ENCODE results near the gene TRIM72. TPM values are rescaled to one million over a fixed set of nuclear protein-coding genes. Genes with fewer than 3 reads are reported as not detected.

The TRIM72 gene
- total and polyA plus RNA-seq, 2 of the 8 experiments (the other 6 are each of a cell fraction or from before 2014, with no cell fraction given), result 0.57 to 2.1 TPM

DNA sequence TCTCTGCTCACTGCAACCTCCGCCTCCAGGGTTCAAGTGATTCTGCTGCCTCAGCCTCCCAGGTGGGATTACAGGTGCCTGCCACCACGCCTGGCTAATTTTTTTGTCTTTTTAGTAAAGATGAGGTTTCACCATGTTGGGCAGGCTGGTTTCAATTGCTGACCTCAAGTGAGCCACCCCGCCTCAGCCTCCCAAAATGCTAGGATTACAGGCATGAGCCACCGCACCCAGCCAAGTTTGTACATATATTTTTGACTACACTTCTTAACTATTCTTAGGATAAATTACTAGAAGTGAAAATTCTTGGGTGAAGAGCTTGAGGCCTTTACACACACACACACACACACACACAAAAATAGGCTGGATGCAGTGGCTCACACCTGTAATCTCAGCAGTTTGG is 44.4 kb downstream of the TRIM72 start (continued):
- TF ChIP-seq NRF1 (IDR thresholded peaks at IDR 0.05; ENCODE audit: low read depth, low read length) (no peak), KDM4A (IDR thresholded peaks at IDR 0.05; ENCODE audit: low read depth, low read length, severe bottlenecking) (no peak), CREB1 (IDR thresholded peaks at IDR 0.05) (no peak), TCF12 (IDR thresholded peaks at IDR 0.05; ENCODE audit: low read depth, low read length) (no peak), SP4 (IDR thresholded peaks at IDR 0.05; ENCODE audit: low read length) (no peak), KDM5A (IDR thresholded peaks at IDR 0.05; ENCODE audit: low read length) (no peak), EZH2 (IDR thresholded peaks at IDR 0.05; ENCODE audit: low read depth, low read length, severe bottlenecking) (no peak), GTF2F1 (IDR thresholded peaks at IDR 0.05; ENCODE audit: borderline replicate concordance, low read depth, low read length) (no peak), TAF1 (IDR thresholded peaks at IDR 0.05; ENCODE audit: low read depth, low read length) (no peak)

All from H1 (cell line).